ENCODE results near the gene NUP205. TPM values are rescaled to one million over a fixed set of nuclear protein-coding genes. Genes with fewer than 3 reads are reported as not detected.

Gene NUP205
- total and polyA plus RNA-seq, 4 experiments from 2014 or later = 29.2 to 73.8 (median 49.6) TPM

DNA sequence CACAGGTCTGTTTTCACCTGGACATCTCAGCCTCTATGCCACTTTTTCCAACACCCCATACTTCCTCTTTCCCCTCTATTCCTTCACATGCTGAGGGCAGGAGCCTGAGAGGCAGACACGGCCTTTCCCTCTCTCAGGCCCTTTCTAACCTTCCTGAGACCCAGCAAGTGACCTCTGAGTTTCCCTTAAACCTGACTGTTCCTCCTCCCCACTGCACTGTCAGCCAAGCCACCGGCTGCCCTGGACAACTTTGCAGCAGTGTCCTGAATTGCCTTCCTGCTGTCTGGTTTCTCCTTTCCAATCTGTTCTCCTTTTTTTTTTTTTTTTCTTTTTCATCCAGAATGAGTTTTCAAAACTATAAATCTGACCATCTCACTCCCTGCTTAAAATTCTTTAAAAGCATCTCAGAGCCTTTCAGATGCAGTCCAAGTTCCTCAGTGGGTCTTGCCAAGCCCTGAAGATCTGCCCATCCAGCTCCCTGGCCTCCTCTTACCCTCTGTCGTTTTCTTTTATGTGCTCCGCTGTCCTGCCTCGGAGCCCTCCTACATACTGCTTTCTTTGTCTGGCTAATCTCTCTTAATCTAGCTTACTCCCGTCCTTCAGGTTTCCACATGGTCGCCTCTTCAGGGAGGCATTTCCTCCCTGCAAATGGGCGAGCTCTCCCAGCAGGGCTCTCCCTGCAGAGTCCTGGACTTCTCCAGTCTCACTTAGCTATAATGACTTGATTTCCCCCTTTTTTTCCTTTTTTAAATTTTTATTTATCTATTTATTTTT, 139.7 kb downstream of the NUP205 start:
- Histone ChIP-seq H3K27me3 (ENCODE audit: insufficient read depth, low read length) (no peaks in the 10 kb centered on the region), H3K36me3 (ENCODE audit: insufficient read depth, low read length) (no peaks in the 10 kb centered on the region), H3K27ac (ENCODE audit: low read depth, low read length) (no peak overlapping the region), H3K9me3 (ENCODE audit: control insufficient read depth in 1 of 2, low read length in 2 of 2) (no peaks in the 10 kb centered on the region), H3K4me1 (ENCODE audit: insufficient read depth, low read length) (no peaks in the 10 kb centered on the region), H3K4me3 (ENCODE audit: low read length in 2 of 2) (no peak overlapping the region)
- Mint-ChIP-seq H3K36me3 (peaks cover 0 to 24% of the 10 kb centered on the region in 2 donors), H3K9me3 (no peaks in the 10 kb centered on the region), H3K4me3 (no peak overlapping the region), H3K4me1 (no peaks in the 10 kb centered on the region), H3K27ac (no peak overlapping the region), H3K27me3 (no peaks in the 10 kb centered on the region)
- intact Hi-C loops (cut with micrococcal nuclease) = no loop called here
- no peak for DNase-seq
- POLR2A ChIA-PET (ENCODE audit: partially characterized antibody) = no interaction called here
- CTCF ChIA-PET (ENCODE audit: partially characterized antibody) = interaction anchor here (1.5 kb wide), 1 partner anchor 9 kb away, joined by 3 read pairs; no protein-coding TSS in a partner anchor

Other genes starting within 250 kb of the NUP205 start
- 10 to 100 TPM; 33.9 to 35.0 TPM for gene CNOT4, start 47.8 kb upstream of the NUP205 start, total RNA-seq
- 10 to 100 TPM; 11.1 to 18.6 TPM for gene CNOT4, start 47.8 kb upstream of the NUP205 start, polyA plus RNA-seq
- 10 to 100 TPM; 29.5 to 29.7 TPM for gene STMP1, start 104.6 kb downstream of the NUP205 start, total RNA-seq
- 10 to 100 TPM; 44.3 to 59.2 TPM for gene STMP1, start 104.6 kb downstream of the NUP205 start, polyA plus RNA-seq
- gene SLC13A4, start 170.3 kb downstream of the NUP205 start, total RNA-seq = not detected
- gene SLC13A4, start 170.3 kb downstream of the NUP205 start, polyA plus RNA-seq = under 1 TPM in 1 of 2 donors, not detected in 1; 0.52 TPM
- not detected for gene FAM180A, start 190.9 kb downstream of the NUP205 start, total RNA-seq
- not detected for gene FAM180A, start 190.9 kb downstream of the NUP205 start, polyA plus RNA-seq

Data from CD4-positive, alpha-beta memory T cell (primary cell).